H9 (cell line): ENCODE measurements around the gene ATP6V1B1. TPM values are rescaled to one million over a fixed set of nuclear protein-coding genes. Genes with fewer than 3 reads are reported as not detected.

ENCODE experiments used
- DNase-seq: peaks from one replicate; pipeline ENCODE4 v3.0.0-alpha.2; 2017
- H2AFZ ChIP-seq: one replicate; pipeline ENCODE4 v1.6.1; 2013; ENCODE audit warnings: mild to moderate bottlenecking, low read length, control low read depth, moderate library complexity
- H2AK5ac ChIP-seq: 2 replicates; pipeline ENCODE4 v1.6.1; 2013; ENCODE audit warnings: low read length, control low read depth, mixed read lengths; ENCODE audit not compliant: insufficient read length
- H2BK120ac ChIP-seq: one replicate; pipeline ENCODE4 v1.6.1; 2013; ENCODE audit warnings: low read depth, mild to moderate bottlenecking, low read length, control low read depth, inconsistent platforms; ENCODE audit not compliant: poor library complexity, severe bottlenecking
- H2BK12ac ChIP-seq: 2 replicates; pipeline ENCODE4 v1.6.1; 2013; ENCODE audit warnings: low read length, control low read depth, mixed read lengths, low read depth; ENCODE audit not compliant: insufficient read length
- H2BK15ac ChIP-seq: 2 replicates; pipeline ENCODE4 v1.6.1; 2013; ENCODE audit warnings: low read depth, low read length, control low read depth
- H2BK20ac ChIP-seq: one replicate; pipeline ENCODE4 v1.6.1; 2013; ENCODE audit warnings: low read depth, mild to moderate bottlenecking, low read length, control low read depth, inconsistent platforms; ENCODE audit not compliant: poor library complexity, severe bottlenecking
- H2BK5ac ChIP-seq: 2 replicates; pipeline ENCODE4 v1.6.1; 2013; ENCODE audit warnings: low read length, control low read depth, mixed read lengths; ENCODE audit not compliant: insufficient read length
- H3K14ac ChIP-seq: 2 replicates; pipeline ENCODE4 v1.6.1; 2013; ENCODE audit warnings: low read length, control low read depth; ENCODE audit not compliant: insufficient read depth
- H3K18ac ChIP-seq: 2 replicates; pipeline ENCODE4 v1.6.1; 2013; ENCODE audit warnings: low read depth, mild to moderate bottlenecking, mixed read lengths, low read length, control low read depth; ENCODE audit not compliant: insufficient read length
- H3K23ac ChIP-seq: 2 replicates; pipeline ENCODE4 v1.6.1; 2013; ENCODE audit warnings: low read length, control low read depth, mixed read lengths, low read depth; ENCODE audit not compliant: insufficient read length
- H3K23me2 ChIP-seq: 2 replicates; pipeline ENCODE4 v1.6.1; 2013; ENCODE audit warnings: low read depth, mild to moderate bottlenecking, mixed read lengths, low read length, control low read depth; ENCODE audit not compliant: insufficient read length, poor library complexity, severe bottlenecking
- H3K27ac ChIP-seq: 2 replicates; pipeline ENCODE4 v1.5.1; 2013; ENCODE audit warnings: low read length, control low read depth, mixed read lengths, low read depth; ENCODE audit not compliant: insufficient read length
- H3K27me3 ChIP-seq: 2 replicates; pipeline ENCODE4 v1.6.1; 2013; ENCODE audit warnings: low read length, control low read depth, inconsistent platforms; ENCODE audit not compliant: insufficient read depth
- H3K4ac ChIP-seq: 2 replicates; pipeline ENCODE4 v1.6.1; 2013; ENCODE audit warnings: low read depth, mild to moderate bottlenecking, control low read depth, inconsistent platforms, low read length, moderate library complexity
- H3K4me1 ChIP-seq: 2 replicates; pipeline ENCODE4 v1.6.1; 2013; ENCODE audit warnings: low read length, control low read depth, inconsistent platforms; ENCODE audit not compliant: insufficient read depth
- H3K4me2 ChIP-seq: 2 replicates; pipeline ENCODE4 v1.6.1; 2013; ENCODE audit warnings: low read length, control low read depth, mixed read lengths; ENCODE audit not compliant: insufficient read length, insufficient read depth
- H3K56ac ChIP-seq: 2 replicates; pipeline ENCODE4 v1.6.1; 2013; ENCODE audit warnings: low read depth, mild to moderate bottlenecking, mixed read lengths, low read length, control low read depth; ENCODE audit not compliant: insufficient read length
- H3K79me1 ChIP-seq: 2 replicates; pipeline ENCODE4 v1.6.1; 2013; ENCODE audit warnings: low read depth, mild to moderate bottlenecking, moderate library complexity, low read length, control low read depth, inconsistent platforms; ENCODE audit not compliant: insufficient read depth, poor library complexity, severe bottlenecking
- H3K79me2 ChIP-seq: 2 replicates; pipeline ENCODE4 v1.6.1; 2013; ENCODE audit warnings: low read length, control low read depth, inconsistent platforms; ENCODE audit not compliant: insufficient read depth
- H3K9ac ChIP-seq: 2 replicates; pipeline ENCODE4 v1.6.1; 2013; ENCODE audit warnings: low read length, control low read depth, mixed read lengths; ENCODE audit not compliant: insufficient read length; ENCODE audit errors: extremely low read depth
- H3K9me3 ChIP-seq: one replicate; pipeline ENCODE4 v1.6.1; 2013; ENCODE audit warnings: low read depth, low read length, inconsistent platforms; ENCODE audit not compliant: control insufficient read depth
- H3T11ph ChIP-seq: one replicate; pipeline ENCODE4 v1.6.1; 2013; ENCODE audit warnings: mild to moderate bottlenecking, low read length, control low read depth, inconsistent platforms
- H4K20me1 ChIP-seq: one replicate; pipeline ENCODE4 v1.6.1; 2013; ENCODE audit not compliant: control insufficient read depth, insufficient read length, insufficient read depth
- H4K5ac ChIP-seq: 2 replicates; pipeline ENCODE4 v1.6.1; 2013; ENCODE audit warnings: low read depth, mild to moderate bottlenecking, mixed read lengths, low read length, control low read depth; ENCODE audit not compliant: insufficient read length
- H4K8ac ChIP-seq: replicated peaks from 2 replicates; pipeline ENCODE4 v1.6.1; 2013; ENCODE audit warnings: low read length, control low read depth, mixed read lengths, low read depth; ENCODE audit not compliant: insufficient read length
- H4K91ac ChIP-seq: 2 replicates; pipeline ENCODE4 v1.6.1; 2013; ENCODE audit warnings: low read depth, mild to moderate bottlenecking, moderate library complexity, mixed read lengths, low read length, control low read depth; ENCODE audit not compliant: insufficient read length
- H3K27ac Mint-ChIP-seq, 3 experiments: 2 replicates in 2 of 3; 3 replicates in 1 of 3; pipeline ENCODE4 v1.8.0; 2020 to 2021; ENCODE audit warnings: mixed read lengths in 3 of 3, mild to moderate bottlenecking in 1 of 3, moderate library complexity in 1 of 3
- H3K27me3 Mint-ChIP-seq: 2 replicates; pipeline ENCODE4 v1.8.0; 2021; ENCODE audit warnings: low read depth, mild to moderate bottlenecking, moderate library complexity, mixed read lengths
- H3K36me3 Mint-ChIP-seq, 3 experiments: 2 replicates in 2 of 3; 3 replicates in 1 of 3; pipeline ENCODE4 v1.8.0; 2020 to 2021; ENCODE audit warnings: low read depth in 3 of 3, mixed read lengths in 3 of 3; ENCODE audit not compliant: insufficient read depth in 1 of 3
- H3K4me1 Mint-ChIP-seq, 2 experiments: 2 replicates each; pipeline ENCODE4 v1.8.0; 2020; ENCODE audit warnings: mixed read lengths in 2 of 2
- H3K4me3 Mint-ChIP-seq, 2 experiments: 2 replicates in 1 of 2; 3 replicates in 1 of 2; pipeline ENCODE4 v1.8.0; 2020 to 2021; ENCODE audit warnings: mild to moderate bottlenecking in 2 of 2, mixed read lengths in 2 of 2, moderate library complexity in 1 of 2
- H3K9me3 Mint-ChIP-seq, 2 experiments: 2 replicates in 1 of 2; 3 replicates in 1 of 2; pipeline ENCODE4 v1.8.0; 2020; ENCODE audit warnings: mild to moderate bottlenecking in 2 of 2, mixed read lengths in 2 of 2, moderate library complexity in 1 of 2
- CTCF ChIP-seq: fragments of 200-600 bp; sonication (generic); conservative IDR thresholded peaks from 3 replicates; pipeline ENCODE4 v1.8.0; 2021; ENCODE audit warnings: antibody characterized with exemption, mild to moderate bottlenecking
- WGBS: extraction: QIAGEN DNeasy Blood & Tissue Kit; methylation state at CpG from one replicate; pipeline ENCODE4 v1.1.7; 2013; ENCODE audit warnings: missing lambda C conversion rate, low lambda C conversion rate, mixed read lengths; ENCODE audit not compliant: insufficient read length; ENCODE audit errors: extremely low coverage; 5-methylcytosine and 5-hydroxymethylcytosine counted together
- total RNA-seq: library from RNA; stranded (reverse); gene quantifications from 2 replicates; pipeline ENCODE4 v1.2.1, GENCODE V29; 2021

The ATP6V1B1 gene
- total RNA-seq, 1 experiment from 2014 or later: not detected

GRCh38 chr2:70946832-70947442, 11.2 kb downstream of the ATP6V1B1 start:
- H3K27me3 Mint-ChIP-seq: peaks cover 84% of the 10 kb centered on the region
- Histone ChIP-seq H2AK5ac (no peak overlapping the region), H3K14ac (no peak overlapping the region), H4K5ac (no peak overlapping the region), H2BK5ac (no peak overlapping the region), H3K23me2 (no peaks in the 10 kb centered on the region), H3K79me1 (no peaks in the 10 kb centered on the region), H3K9me3 (no peaks in the 10 kb centered on the region), H2AFZ (no peak overlapping the region), H2BK15ac (no peak overlapping the region), H3K27me3 (peaks cover 12% of the 10 kb centered on the region; the same call in 1 of the 2 replicates), H3K9ac (no peak overlapping the region), H4K20me1 (no peaks in the 10 kb centered on the region), H3K23ac (no peak overlapping the region), H2BK120ac (no peak overlapping the region), H3K4me1 (no peaks in the 10 kb centered on the region), H3T11ph (no peak overlapping the region), H3K18ac (no peak overlapping the region), H2BK20ac (no peak overlapping the region), H3K4ac (no peak overlapping the region), H3K4me2 (no peak overlapping the region), H2BK12ac (no peak overlapping the region), H4K8ac (no peak overlapping the region), H3K79me2 (no peaks in the 10 kb centered on the region), H3K27ac (no peak overlapping the region), H3K56ac (no peak overlapping the region), H4K91ac (no peak overlapping the region)
- peak; percentile 68 for DNase-seq
- no peaks in the 10 kb centered on the region; a peak in 1 of 5 replicates for H3K9me3 Mint-ChIP-seq
- TF ChIP-seq CTCF: peak; percentile 84
- WGBS: no CpG with 5 or more reads among the region's 8 CpGs
- no peak overlapping the region for H3K27ac Mint-ChIP-seq
- H3K36me3 Mint-ChIP-seq: no peaks in the 10 kb centered on the region; a peak in 1 of 7 replicates
- no peak overlapping the region for H3K4me3 Mint-ChIP-seq
- H3K4me1 Mint-ChIP-seq: peaks cover 24 to 34% of the 10 kb centered on the region in 2 experiments
